ENCODE data around the gene RAB33A. TPM values are rescaled to one million over a fixed set of nuclear protein-coding genes. Genes with fewer than 3 reads are reported as not detected.
A peak's percentile ranks its signal among the peaks of the same experiment; 100 is the strongest.
"Not testable (repeated sequence)": the region's sequence is repeated elsewhere in the genome, so short reads cannot be mapped to it uniquely, and the experiment has no call there.

RAB33A gene
- total RNA-seq, 1 donor from 2014 or later, result 0.75 TPM

DNA sequence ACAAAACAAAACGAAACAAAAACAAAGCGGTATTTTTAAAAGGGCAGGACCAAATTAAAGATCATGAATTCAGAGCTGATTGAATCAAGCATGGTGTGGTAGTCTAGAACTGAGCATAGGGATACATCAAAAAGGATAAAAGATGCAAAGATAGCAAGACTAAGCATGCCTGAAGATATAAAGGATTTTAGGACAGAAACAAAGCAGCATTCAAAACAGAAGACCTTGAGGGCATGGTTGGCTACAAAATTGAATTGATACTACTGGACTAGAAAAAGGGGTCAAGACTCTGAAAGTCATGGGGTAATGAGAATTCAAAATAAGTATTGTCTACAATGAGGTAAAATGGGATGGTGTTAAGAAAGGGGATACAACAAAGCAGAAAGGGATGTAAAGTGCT is 41.6 kb downstream of the RAB33A start:
- H3K4me3 ChIP-seq, result no peak overlapping the region
- no peaks in the 10 kb centered on the region for H3K27me3 ChIP-seq
- DNase-seq, result no peak
- TF ChIP-seq, protein P1, sequence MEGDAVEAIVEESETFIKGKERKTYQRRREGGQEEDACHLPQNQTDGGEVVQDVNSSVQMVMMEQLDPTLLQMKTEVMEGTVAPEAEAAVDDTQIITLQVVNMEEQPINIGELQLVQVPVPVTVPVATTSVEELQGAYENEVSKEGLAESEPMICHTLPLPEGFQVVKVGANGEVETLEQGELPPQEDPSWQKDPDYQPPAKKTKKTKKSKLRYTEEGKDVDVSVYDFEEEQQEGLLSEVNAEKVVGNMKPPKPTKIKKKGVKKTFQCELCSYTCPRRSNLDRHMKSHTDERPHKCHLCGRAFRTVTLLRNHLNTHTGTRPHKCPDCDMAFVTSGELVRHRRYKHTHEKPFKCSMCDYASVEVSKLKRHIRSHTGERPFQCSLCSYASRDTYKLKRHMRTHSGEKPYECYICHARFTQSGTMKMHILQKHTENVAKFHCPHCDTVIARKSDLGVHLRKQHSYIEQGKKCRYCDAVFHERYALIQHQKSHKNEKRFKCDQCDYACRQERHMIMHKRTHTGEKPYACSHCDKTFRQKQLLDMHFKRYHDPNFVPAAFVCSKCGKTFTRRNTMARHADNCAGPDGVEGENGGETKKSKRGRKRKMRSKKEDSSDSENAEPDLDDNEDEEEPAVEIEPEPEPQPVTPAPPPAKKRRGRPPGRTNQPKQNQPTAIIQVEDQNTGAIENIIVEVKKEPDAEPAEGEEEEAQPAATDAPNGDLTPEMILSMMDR (IDR thresholded peaks at IDR 0.05), result no peak
- H3K4me1 ChIP-seq, result no peaks in the 10 kb centered on the region
- intact Hi-C loops (cut with DNase I), result no loop called here
- no peak for ATAC-seq
- H3K27ac ChIP-seq, result no peak overlapping the region
- peaks cover 4% of the 10 kb centered on the region for H3K36me3 ChIP-seq
- H3K9me3 ChIP-seq, result no peaks in the 10 kb centered on the region

DNA sequence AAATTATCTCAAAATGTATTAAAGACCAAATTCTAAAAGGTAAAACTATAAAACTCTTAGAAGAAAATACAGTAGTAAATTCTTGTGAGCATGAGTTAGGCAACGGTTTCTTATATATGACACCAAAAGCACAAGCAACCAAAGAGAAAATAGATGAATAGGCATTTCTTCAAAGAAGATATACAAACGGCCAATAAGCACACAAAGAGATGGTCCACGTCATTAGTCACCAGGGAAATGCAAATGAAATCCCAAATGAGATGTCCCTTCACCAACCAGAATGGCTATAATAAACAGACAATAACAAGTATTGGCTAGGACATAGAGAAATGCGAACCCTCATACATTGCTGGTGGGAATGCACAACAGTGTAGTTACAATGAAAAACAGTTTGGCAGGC is 44.6 kb downstream of the RAB33A start:
- Histone ChIP-seq H3K36me3 (no peaks in the 10 kb centered on the region), H3K27ac (no peak overlapping the region), H3K9me3 (no peaks in the 10 kb centered on the region), H3K27me3 (no peaks in the 10 kb centered on the region), H3K4me3 (no peak overlapping the region), H3K4me1 (no peaks in the 10 kb centered on the region)
- intact Hi-C loops (cut with DNase I), result no loop called here
- no peak for DNase-seq
- ATAC-seq, result no peak
- TF ChIP-seq, protein P1 (IDR thresholded peaks at IDR 0.05), result no peak

DNA sequence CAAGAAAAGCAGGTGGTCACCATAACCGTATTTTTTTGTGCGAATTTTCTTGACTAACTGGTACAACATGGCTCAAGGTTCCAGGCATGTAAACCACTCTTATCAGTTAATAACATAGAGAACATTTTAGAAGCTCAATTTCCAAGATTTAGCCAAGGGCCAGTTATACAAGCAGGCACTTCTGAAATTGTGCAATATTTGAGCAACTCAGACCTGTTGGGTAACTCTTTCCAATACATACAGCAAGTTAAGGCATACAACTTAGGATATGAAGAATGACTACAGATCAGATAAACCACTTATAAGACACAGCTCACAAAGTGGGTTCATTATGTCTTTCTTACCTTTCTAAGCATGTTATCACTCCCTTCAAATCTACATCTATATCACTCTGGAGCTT is 53.0 kb downstream of the RAB33A start:
- Histone ChIP-seq H3K27me3 (no peaks in the 10 kb centered on the region), H3K27ac (peak overlapping the region; percentile 3), H3K4me1 (no peaks in the 10 kb centered on the region), H3K4me3 (no peak overlapping the region), H3K36me3 (no peaks in the 10 kb centered on the region), H3K9me3 (no peaks in the 10 kb centered on the region)
- ATAC-seq, result peak; percentile 62
- intact Hi-C loops (cut with DNase I), result no loop called here
- no peak for DNase-seq
- TF ChIP-seq, protein P1 (IDR thresholded peaks at IDR 0.05), result no peak

DNA sequence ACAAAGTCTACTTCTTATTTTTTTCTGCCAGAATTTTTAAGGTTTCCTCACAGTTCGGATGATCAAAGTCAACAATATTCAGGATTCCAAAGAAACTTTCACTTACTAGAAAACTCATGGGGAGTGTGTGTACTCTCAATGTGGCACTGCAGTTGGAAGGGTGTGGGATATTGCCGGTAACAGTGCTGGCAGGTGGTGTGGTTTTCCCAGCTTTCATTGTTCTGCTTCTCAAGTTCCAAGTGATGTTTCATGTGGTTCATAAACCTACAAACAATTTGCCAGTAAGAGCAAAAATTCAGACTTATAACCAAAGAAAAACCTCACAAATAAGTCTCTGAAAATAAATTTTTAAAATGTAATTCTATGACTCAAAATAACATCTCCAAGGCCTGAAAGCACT is 57.1 kb downstream of the RAB33A start:
- H3K27ac ChIP-seq, result no peak overlapping the region
- ATAC-seq, result no peak
- H3K27me3 ChIP-seq, result no peaks in the 10 kb centered on the region
- H3K9me3 ChIP-seq, result no peaks in the 10 kb centered on the region
- no peak overlapping the region for H3K4me3 ChIP-seq
- TF ChIP-seq, protein P1 (IDR thresholded peaks at IDR 0.05), result no peak
- H3K4me1 ChIP-seq, result no peaks in the 10 kb centered on the region
- H3K36me3 ChIP-seq, result no peaks in the 10 kb centered on the region
- no peak for DNase-seq
- intact Hi-C loops (cut with DNase I), result no loop called here

DNA sequence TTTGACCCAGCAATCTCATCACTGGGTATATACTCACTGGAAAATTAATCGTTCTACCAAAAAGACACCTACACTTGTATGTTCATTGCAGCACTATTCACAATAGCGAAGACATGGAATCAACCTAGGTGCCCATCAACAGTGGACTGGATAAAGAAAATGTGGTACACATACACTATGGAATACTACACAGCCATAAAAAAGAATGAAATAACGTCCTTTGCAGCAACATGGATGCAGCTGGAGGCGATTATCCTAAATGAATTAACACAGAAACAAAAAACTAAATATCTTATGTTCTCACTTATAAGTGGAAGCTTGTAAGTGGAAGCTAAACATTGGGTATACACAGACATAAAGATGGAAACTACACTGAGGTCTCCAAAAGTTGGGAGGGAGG is 59.4 kb downstream of the RAB33A start:
- H3K27me3 ChIP-seq; H3K27ac ChIP-seq; H3K4me3 ChIP-seq; H3K4me1 ChIP-seq; DNase-seq; ATAC-seq; H3K9me3 ChIP-seq; intact Hi-C loops (cut with DNase I); H3K36me3 ChIP-seq: not testable (repeated sequence)

Other genes with a start within 250 kb of the RAB33A start
- 15.0 TPM for gene BCORL1, start 189.3 kb upstream of the RAB33A start, total RNA-seq
- 23.8 TPM for gene ELF4, start 61.5 kb upstream of the RAB33A start, total RNA-seq
- gene AIFM1, start 6.1 kb upstream of the RAB33A start, total RNA-seq, result 23.2 TPM
- gene ZNF280C, start 96.9 kb downstream of the RAB33A start, total RNA-seq, result 5.1 TPM
- 8.0 TPM for gene SLC25A14, start 168.0 kb downstream of the RAB33A start, total RNA-seq
- not detected for gene GPR119, start 213.7 kb downstream of the RAB33A start, total RNA-seq
- 16.0 TPM for gene RBMX2, start 230.0 kb downstream of the RAB33A start, total RNA-seq